IPS DF 4.7 (cell line): ENCODE measurements around the gene OR1D5.
"Not testable (repeated sequence)": the region's sequence is repeated elsewhere in the genome, so short reads cannot be mapped to it uniquely, and the experiment has no call there.

Source experiments
- DNase-seq: peaks from one replicate; pipeline ENCODE4 v3.0.0-alpha.2; 2013; ENCODE audit warnings: low spot score; ENCODE audit errors: extremely low read depth

The OR1D5 gene

DNA sequence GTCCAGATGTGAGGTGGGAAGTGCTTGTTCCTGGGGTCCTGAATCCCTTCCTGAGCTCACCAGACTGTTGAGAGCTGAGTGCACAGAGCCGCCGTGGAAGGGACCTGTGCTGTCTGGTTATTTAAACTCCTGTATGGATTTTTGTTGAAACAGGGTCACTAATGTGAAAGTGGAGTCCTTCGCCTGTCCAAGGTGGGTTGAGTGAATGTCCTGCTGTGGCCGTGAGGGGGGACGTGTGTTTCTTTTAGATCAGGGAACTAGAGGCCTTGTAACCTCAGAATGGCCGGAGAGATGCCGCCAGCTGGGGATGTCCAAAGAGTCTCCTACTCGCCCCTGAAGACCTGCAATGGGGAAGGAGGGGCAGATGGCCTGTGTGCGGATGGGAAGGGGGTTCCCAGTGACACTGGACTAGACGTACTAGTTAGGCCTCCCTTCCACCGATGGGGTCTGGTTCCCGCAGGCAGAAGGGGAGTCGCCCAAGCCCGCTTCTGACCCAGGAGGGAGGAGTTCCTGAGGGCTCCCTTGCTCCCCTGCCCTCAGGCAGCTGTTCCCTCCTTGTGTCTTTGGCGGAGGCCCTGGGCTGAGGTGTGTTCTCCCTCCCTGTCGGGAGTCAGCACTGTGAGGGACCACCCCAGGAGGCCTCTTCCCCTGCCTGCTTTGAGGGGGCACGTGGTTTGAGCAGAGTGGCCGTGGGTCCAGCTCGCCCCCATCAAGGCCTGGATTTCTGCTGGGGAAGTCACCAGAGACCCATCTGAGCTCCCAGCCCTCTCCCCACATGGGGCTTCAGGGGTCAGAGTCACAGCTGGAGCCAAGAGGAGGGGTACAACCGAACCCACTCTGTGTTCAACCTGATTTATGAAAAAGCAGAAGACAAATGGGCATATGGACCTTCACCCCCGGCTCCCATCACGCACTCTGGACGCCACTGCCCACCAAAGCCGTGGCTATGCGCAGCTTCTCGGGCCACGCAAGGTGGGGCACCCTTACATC lies 30.9 kb downstream of the OR1D5 start:
- no peak for DNase-seq

GRCh38 chr17:3030852-3031470 lies 32.4 kb downstream of the OR1D5 start:
- DNase-seq = not testable (repeated sequence)

GRCh38 chr17:3030096-3030495 lies 33.3 kb downstream of the OR1D5 start:
- DNase-seq = no peak

GRCh38 chr17:3029213-3029913 lies 34.0 kb downstream of the OR1D5 start:
- no peak for DNase-seq

DNA sequence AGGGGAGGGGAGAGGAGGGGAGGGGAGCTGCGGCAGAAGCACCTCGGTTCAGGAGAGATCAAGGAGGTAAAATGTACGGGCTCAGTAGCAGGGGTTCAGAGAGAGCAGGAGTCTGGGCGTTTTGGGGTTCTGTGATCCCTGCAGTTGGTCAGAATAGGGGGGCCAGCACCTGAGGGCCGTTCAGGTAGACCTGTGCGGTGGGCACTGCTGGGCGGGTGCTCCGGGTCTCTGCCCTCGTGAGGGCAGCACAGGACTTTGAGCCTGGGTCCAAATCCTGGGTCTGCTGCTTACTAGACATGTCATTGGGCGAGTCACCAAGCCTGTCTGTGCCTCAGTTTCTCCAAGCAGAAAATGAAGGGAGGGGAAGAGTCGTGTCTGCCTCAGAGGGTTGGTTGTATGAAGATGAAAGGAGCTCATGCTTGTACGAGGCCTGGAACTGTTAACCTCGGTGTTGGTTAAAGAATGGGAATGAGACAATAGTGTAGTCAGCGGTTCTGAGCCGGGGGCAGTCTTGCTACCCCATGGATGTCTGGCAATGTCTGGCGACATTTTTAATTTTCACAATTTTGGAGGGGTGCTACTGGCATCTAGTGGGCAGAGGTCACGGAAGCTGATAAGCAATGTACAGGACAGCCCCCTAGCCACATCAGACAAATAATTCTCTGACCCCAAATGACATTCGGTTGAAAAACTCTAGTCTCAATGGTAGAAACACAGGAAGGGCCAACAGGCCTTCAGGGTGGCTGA lies 35.4 kb downstream of the OR1D5 start:
- DNase-seq = no peak

DNA sequence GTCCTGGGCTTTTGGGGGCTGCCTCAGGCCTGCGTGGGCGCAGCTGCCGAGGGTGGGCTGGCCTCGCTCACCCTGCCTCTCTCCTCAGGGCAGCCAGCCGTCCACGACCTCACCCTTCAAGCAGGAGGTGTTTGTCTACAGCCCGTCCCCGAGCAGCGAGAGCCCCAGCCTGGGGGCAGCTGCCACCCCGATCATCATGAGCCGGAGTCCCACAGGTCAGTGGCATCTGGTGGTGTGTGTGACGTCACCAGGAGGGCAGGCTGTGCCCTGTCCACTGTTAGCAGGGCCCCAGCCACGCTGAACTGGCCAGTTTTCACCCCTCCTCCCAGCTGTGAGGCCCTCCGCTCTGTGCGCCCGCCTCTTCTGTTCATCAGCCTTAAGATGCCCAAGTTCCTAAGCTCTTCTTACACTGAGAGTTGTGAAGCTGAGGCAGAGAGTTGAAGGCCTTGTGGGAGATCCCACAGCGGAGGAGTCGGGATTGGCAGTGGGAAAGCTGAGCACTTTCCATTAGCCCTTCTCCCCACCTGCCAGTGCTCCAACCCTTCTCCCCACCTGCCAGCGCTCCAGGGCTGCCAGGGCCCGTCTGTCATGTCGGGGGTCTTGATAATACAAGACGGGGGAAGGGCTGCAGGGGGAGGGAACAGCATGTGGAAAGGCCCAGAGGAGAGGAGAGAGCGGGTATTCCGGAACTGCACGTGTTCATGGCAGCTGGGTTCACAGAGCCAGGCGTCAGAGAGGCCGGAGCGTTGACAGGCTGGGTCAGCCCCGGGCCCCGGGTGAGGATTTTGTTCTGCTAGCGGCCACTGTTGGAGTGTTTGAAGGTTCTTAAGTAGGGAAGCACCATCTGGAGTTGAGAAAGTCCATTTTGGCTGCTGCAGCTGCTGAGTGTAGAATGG lies 36.3 kb downstream of the OR1D5 start:
- DNase-seq = no peak

GRCh38 chr17:3026125-3026855 lies 37.1 kb downstream of the OR1D5 start:
- DNase-seq = no peak

GRCh38 chr17:3025421-3026124 lies 37.8 kb downstream of the OR1D5 start:
- no peak for DNase-seq

DNA sequence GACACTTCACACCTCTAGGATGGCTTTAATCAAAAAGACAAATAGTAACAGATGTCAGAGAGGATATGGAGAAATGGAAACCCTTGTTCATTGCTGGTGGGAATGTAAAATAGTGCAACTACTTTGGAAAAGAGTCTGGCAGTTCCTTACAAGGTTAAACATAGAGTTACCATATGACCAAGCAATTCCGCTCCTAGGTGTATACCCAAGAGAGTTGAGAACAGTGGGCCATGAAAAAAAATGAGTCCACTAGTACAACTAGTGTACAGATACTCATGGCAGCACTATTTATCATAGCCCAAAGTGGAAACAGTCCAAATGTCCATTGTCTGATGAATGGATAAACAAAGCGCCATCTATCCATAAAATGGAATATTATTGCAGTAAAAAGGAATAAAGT lies 39.1 kb downstream of the OR1D5 start:
- no peak for DNase-seq

- DNase-seq = no peak
Measured at GRCh38 chr17:3022197-3022596, 41.2 kb downstream of the OR1D5 start.

DNA sequence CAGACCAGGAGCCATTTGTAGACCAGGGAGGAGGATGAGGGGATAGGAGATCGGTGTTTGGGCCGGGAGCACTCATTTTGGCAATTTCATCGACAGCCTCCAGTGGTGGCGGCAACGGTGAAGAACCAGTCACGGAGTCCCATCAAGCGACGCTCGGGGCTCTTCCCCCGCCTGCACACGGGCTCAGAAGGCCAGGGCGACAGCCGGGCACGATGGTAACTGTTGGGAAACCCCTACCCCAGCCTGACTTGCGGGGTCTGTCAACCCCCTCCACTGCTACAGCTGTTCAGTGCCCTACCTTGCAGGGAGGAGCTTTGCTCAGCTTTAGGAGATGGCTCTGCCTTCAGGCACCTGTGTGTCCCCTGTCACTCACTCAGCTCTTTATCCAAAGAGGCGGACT lies 43.0 kb downstream of the OR1D5 start:
- DNase-seq = no peak

DNA sequence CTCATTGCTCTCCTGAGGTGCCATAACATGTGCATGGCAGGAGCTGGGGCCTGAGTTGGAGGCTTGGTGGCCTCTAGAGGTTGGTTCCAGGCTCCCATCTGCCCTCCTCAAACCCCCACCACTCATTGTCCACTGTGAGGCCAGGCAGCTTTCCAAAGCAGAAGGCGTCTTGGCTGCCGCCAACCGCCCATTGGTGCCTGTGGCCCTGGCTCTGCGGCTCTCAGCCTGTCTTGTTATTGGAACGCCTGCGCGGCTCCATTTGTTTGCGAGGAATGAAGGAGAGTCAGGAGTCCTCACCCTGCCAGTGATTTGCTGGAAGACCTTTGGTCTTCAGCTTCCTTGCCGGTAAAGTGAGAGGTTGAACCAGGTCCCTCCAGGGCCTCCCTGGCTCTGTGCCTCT lies 43.6 kb downstream of the OR1D5 start:
- DNase-seq = no peak

DNA sequence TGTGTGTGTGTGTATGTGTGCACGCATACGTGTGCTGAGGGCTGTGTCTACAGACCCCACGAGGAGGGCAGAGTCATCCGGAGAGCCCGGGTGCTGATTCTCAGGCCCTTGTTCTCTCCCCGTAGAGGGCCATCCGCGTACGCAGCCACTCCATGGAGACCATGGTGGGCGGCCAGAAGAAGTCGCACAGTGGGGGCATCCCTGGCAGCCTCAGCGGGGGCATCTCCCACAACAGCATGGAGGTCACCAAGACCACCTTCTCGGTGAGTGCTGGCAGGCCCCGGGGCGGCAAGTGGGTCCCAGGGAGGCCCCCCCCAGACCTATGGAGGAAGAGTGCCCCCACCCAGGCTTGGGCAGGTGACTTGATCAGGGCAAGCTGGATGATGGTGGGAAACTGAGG lies 45.5 kb downstream of the OR1D5 start:
- DNase-seq = no peak

DNA sequence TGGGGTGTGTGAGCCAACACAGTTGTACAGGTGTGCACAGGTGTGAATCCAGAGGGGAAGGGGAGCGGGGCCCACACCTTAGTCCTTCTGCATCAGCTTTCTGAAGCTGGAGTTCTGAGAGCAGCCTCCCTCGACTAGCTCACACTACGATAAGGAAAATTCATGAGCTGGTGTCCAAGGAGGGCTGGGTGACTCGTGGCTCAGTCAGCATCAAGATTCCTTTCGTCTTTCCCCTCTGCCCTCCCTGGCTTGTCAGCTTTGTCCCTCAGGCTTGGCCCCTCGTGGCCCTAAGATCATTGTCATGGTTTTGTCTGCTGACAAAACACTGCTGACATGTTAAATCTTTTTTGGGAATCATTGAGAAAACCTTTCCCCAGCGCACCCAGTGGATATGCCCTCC lies 47.5 kb downstream of the OR1D5 start:
- no peak for DNase-seq

DNA sequence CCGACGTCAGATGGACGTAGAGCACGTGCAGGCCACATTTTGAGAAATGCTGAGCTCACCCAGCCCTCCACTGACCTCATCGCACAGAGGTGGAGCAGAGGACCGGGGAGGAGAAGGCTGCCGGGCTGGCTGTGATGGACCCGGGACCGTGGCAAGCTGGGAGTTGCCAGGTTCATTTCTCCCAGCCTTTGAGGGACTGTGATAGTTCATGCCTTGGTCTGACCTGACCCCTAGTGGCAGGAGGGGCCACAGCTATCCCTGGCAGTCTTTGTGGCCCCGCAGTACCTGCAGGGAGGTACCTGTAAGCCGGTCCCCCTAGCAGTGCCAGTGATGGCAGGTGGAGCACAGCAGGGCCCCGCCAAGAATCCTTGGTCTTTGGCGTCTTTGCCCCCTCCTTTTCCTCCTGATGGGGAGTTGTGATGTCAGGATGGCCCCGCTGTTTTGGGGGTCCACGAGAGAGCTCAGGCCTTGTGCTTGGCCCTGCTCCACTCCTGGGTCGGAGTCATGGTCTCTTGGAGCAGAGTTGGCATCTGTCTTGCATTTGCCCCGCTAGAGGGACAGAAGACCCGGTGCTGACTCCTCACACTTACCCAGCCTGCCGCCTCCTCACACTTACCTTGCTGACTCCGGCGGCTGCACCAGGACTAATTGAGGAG lies 50.4 kb downstream of the OR1D5 start:
- peak; percentile 30 for DNase-seq
